GM18951 (cell line): ENCODE data around the gene ACP7.

ENCODE experiments used
- POLR2A ChIP-seq: IDR thresholded peaks from 4 replicates; pipeline ENCODE4 v1.6.1; 2011; ENCODE audit warnings: mild to moderate bottlenecking; ENCODE audit not compliant: insufficient read length, insufficient read depth; ENCODE audit errors: extremely low read depth
- in situ Hi-C: fragments of 300-500 bp; cut with MboI; formaldehyde crosslinking; loops from one replicate; pipeline ENCODE4 v1.12.0; 2022; ENCODE audit warnings: low sequenced_read_pairs, mixed read lengths, inconsistent platforms; ENCODE audit not compliant: unreplicated experiment

ACP7 gene

DNA sequence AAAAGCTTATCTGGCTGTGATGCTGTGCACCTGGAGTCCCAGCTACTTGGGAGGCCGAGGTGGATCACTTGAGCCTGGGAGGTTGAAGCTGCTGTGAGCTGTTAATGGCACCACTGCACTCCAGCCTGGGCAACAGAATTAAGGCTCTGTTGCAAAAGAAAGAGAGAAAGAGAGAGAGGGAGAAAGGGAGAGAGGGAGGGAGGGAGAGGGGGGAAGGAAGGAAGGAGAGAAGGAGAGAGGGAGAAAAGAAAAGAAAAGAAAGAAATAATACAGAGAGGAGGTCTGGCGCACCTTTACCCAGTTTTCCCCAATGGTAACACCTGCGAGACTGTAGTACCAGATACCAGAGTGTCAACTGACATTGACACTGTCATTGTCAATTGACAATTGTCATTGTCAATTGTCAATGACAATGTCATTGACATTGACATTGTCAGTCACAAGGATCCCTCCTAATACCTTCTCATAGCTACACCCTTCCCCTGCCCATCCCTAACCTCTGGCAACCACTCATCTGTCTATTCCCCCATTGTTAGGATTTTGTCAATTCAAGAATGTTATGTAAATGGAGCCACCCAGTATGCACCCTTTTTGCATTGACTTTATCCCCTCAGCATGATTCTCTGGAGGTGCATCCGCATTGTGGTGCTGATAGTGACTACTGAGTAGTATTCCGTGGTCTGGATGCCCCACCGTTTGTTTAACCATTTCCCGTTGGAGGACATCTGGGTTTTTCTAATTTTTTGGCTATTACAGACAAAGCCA, 62.7 kb downstream of the ACP7 start:
- no peak for TF ChIP-seq POLR2A
- in situ Hi-C loops, result no loop called here

DNA sequence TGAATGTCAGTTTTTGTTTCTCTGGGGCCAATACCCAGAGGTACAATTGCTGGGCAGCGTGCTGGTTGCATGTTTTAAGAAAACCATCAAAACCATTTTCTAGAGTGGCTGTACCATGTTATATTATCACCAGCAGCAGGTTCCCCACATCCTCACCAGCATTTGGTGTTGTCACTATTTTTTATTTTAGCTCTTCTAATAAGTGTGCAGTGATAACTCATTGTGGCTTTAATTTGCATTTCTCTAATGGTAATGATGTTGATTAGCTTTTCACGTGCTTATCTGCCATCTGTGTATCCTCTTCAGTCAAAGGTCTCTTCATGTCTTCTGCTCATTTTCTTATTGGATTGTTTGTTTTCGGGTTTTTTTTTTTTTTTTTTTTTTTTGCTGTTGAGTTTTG, 63.3 kb downstream of the ACP7 start:
- in situ Hi-C loops, result no loop called here
- no peak for TF ChIP-seq POLR2A

DNA sequence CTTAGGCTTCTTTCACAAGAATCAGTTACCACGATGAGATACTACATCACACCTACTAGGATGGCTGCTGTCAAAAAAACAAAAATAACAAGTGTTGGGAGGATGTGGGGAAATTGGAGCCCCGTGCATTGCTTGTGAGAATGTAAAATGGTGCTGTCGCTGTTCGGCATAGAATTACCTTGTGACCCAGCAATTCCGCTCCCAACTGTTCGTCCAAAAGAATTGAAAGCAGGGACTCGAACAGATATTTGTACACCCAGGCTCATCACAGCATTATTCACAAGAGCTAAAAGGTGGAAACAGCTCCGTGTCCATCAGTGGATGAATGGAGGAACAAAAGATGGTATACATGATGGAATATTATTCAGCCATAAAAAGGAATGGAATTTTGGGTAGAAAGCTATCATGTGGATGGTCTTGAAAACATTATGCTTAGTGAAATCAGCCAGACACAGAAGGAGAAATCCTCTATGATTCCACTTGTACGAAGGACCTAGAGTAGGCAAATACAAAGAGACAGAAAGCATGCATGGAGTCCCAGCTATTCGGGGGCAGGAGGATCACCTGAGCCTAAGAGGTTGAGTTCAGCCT, 64.9 kb downstream of the ACP7 start:
- TF ChIP-seq POLR2A, result no peak
- in situ Hi-C loops, result no loop called here

DNA sequence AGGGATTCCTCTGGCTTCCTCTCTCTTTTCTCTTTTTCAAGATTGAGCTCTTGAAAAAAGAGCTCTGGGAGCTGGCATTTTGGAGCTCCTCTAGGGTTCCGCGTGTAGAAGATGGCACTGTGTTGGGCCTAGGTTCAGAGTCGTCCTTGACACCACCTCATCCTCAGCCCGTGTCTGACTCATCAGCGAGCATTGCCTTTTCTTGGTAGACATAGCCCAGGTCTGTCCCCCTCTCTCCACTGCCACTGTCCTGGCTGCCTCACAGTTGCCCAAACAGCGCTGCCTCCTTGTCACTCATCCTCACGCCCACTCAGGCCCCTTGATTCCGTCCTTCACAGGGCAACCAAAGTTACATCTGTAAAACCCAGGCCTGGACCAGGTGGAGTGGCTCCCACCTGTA, 66.1 kb downstream of the ACP7 start:
- TF ChIP-seq POLR2A, result no peak
- in situ Hi-C loops, result no loop called here

DNA sequence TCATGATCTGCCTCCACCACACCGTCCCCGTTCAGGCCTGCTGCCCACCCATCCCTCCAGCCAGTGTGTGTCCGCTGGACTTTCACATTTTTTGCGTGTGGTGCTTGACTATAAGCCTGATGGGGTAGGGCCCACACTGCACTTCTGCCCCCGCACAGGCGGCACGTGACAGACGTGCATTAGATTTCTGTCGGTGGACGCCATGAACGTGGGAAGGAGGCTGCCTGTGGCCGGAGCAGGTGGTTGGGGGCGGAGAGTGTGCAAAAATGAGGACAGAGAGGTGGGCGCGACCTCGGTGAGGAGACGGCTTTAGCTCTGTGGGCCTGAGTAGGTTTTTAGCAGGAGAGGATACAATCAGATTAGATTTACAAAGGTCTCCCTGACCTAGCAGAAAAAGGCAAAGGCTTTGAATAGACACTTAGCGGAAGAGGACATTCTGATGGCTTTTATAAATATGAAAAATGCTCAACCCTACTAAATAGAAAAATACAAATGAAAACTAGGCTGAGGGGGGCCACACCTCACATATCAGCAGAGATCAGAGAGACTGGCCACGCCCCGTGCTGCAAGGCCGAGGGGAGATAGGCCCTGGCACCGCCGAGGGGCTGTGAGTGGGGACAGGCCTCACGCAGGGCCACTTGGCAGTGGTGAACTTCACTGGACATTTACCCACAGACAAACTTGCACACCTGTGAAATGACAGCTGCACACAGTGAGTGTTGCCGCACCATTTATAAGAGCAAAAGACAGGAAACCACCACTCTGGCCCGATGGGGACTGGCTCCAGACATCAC, 66.8 kb downstream of the ACP7 start:
- no peak for TF ChIP-seq POLR2A
- in situ Hi-C loops, result no loop called here

DNA sequence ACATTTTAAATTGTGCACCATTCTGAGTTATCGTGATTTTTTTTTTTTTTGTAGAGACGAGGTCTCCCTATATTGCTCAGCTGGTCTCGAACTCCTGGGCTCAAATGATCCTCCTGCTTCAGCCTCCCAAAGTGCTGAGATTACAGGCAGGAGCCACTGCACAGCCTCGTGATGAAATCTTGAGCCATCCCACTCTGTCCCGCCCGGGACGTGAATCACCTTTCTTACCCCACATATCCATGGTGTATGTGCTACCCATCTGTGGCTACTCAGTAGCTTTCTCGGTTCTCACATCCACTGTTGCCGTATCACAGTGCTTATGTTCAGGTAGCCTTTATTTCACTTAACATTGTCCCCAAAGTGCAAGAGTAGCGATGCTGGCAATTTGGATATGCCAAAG, 67.9 kb downstream of the ACP7 start:
- no peak for TF ChIP-seq POLR2A
- in situ Hi-C loops, result no loop called here

DNA sequence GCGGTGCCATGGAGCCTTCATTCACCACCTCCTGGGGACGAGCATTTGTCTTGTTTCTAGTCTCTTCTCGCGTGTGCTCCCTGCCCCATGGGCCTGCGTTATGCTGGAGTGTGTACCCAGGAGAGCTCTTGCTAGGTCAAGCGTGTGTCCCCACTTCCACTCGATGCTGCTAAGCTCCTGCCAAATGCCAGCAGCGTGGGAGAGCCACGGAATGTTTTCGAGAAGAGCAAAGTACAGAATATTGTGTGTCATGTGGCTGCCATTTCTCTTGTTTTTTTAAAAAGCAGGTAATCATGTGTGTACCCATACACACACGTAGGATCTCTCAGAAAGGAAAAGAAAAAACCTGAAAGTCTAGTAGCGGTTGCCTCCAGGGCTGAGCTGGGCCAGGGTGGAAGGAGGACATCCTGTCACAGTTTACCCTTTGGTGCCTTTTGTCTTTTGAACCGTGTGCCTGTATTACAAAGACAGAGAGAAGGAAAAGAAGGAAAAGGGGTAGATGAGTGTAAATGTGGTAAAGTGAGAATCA, 70.0 kb downstream of the ACP7 start:
- no peak for TF ChIP-seq POLR2A
- in situ Hi-C loops, result no loop called here

DNA sequence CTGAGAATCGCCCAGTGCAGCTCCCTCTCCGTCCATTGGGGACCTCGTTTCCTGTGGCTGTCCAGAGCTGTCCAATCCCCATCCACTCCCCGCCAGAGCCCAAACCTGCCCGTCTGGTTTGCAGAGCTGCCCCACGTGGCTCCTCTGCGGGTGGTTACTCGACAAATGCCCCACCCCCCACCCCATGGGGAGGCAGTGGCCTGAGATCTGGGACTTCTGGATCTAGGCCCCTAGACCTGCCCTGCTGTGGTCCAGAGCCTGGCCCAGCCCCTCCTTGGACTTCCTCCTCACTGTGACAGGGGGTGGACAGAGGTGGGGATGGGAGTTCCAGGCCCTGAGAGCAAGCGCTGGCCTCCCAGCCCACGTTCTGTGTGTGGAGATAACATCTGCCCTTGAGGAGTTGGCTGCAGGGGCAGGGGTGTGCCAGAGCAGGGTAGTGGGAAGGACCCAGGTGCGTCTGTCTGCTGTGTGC, 70.5 kb downstream of the ACP7 start:
- in situ Hi-C loops, result no loop called here
- TF ChIP-seq POLR2A, result no peak

DNA sequence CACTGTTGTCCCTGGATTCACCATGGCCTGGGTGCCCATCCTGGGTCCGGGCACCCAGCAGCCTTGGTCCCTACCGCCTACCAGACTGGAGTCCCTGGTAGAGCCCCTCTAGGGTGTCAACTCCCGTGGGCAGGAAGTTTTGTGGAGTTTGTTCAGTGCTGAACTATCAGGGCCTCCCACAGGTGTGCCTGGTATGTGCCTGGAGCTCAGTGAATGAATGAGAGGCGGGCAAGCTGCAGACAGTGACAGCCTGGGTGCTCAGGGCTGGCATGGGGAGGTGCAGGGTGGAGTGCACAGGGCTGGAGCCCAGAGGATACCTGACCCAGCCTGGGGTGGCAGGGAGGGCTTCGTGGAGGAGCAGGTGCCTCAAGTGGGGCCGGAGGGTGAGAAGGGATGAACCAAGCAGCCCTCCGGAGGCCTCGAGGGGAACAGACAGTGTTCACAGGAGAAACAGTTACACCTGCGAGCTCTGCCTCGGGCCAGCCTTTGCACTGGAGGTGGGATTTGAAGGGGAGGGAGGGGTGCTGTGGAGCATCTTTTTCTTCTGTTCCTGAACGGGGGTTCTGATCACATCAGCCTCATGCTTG, 71.0 kb downstream of the ACP7 start:
- TF ChIP-seq POLR2A, result no peak
- in situ Hi-C loops, result no loop called here

DNA sequence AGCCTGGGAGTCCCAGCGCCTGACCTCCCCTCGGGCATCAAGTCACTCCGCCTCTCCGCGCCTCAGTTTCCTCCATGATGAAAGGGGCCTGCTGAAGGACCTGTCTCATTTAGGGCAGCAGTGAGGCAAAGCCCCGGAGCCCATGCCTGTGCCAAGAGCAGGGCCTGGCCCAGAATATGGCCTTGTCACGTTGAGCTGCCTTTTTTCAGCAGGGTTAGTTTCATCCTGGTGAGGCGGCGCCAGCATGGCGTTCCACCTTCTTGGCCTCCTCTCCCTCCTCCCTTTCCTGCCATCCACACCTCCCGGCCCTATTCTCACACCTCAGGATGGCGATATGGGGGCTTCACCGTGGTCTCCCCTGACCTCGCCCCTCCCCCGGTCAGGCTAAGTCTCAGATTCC, 71.6 kb downstream of the ACP7 start:
- no peak for TF ChIP-seq POLR2A
- in situ Hi-C loops, result no loop called here

DNA sequence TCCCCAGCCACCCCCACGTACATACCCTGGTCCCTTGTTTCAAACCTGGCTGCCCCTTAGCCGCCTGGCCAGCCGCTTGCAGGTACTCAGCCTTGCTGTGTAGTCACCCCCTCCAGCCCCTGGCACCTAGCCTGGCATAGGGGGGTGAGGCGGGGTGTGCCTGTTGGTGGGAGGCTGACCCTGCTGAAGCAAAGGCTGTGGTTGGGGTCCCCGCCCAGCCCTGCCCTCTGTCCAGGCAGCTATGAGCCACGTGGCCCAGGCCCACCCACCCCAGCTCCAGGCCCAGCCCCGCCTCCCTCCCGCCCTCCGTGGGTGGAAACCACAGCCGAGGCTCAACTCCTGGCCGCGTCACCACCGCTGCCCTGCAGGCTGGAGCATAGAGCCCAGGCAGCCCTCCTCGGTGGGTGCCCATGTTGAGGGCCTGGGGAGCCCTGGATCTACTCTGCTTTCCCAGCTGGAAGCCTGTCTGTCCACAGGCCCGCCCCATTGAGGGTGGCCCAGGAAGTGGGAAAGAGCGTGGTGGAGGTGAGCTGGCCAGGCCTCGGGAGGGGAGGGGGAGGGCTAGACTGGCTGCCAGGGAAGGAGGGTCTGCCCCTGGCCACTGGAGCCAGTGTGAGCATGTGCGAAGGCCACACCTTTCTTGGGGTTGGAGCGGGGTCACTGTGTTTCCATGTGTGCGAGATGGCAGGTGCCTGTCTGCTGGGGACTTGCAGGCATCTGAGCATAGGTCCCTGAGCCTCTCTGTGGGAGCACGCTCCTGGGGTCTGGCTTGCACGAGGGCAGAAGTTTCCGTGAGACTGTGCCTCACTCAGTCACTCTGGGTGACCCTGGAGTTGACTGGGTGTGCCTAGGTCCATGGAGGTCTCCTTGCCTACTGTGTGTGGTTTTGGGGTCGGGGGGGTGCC, 72.4 kb downstream of the ACP7 start:
- no peak for TF ChIP-seq POLR2A
- in situ Hi-C loops, result no loop called here

DNA sequence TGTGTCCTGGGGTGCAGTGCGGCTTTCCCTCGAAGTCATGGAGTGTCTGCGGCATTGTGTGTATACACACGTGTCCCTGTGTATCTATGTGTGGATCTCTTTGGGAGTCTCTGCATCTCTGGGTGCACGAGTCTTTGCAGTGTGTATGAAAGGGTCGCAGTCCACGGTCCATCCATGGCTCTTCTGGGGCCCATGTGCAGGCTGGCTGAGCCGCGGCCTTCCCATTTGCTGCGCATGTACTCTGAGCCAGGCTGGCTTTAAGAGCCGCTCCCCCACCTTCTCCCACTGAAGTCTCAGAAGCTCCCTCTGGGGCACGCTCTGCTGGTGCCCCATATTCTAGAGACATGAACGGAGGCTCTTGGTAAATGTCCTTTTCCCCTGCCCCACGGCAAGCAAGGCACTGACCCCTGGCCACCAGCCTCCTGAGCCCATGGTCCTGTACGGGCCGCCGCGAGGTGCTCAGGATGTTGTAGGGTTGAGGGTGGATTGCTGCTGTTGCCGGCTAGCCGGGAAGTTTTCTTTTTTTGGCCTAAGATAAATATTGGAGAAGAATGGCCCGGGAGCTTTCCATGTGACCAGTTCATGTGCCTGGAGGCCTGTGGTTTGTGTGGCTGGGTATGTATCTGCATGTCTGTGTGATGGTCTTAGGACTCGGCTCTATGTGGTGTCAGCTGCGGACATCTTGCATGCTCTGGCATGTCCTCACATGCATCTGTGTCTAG, 73.3 kb downstream of the ACP7 start:
- in situ Hi-C loops, result no loop called here
- no peak for TF ChIP-seq POLR2A
